SK-N-MC (cell line): ENCODE measurements around the gene HAPSTR1.
"Not testable (repeated sequence)": the region's sequence is repeated elsewhere in the genome, so short reads cannot be mapped to it uniquely, and the experiment has no call there.

Source experiments
- DNase-seq: peaks from one replicate; pipeline ENCODE4 v3.0.0-alpha.2; 2011; ENCODE audit warnings: low read depth, low spot score
- H3K27ac ChIP-seq: fragments of 200-600 bp; sonication (generic); 2 replicates; pipeline ENCODE4 v1.5.1; 2016; ENCODE audit warnings: mixed run types
- H3K36me3 ChIP-seq: fragments of 200-600 bp; sonication (generic); 2 replicates; pipeline ENCODE4 v1.6.1; 2017; ENCODE audit warnings: antibody characterized with exemption, low read length, mixed read lengths; ENCODE audit not compliant: insufficient read depth
- H3K4me3 ChIP-seq: fragments of 200-600 bp; sonication (generic); 2 replicates; pipeline ENCODE4 v1.5.1; 2016
- H3K9ac ChIP-seq: fragments of 200-600 bp; sonication (generic); 2 replicates; pipeline ENCODE4 v1.8.0; 2017; ENCODE audit warnings: mixed run types, mixed read lengths; ENCODE audit not compliant: insufficient read length
- H3K9me3 ChIP-seq: fragments of 200-600 bp; sonication (generic); 2 replicates; pipeline ENCODE4 v1.6.1; 2017; ENCODE audit warnings: low read depth, mild to moderate bottlenecking, antibody characterized with exemption, low read length, moderate library complexity, mixed read lengths
- EZH2 ChIP-seq: fragments of 200-600 bp; sonication (generic); IDR thresholded peaks from one replicate; pipeline ENCODE4 v1.6.1; 2017; ENCODE audit warnings: antibody characterized with exemption
- FOXP2 ChIP-seq: optimal IDR thresholded peaks from 2 replicates; pipeline ENCODE3; 2011; ENCODE audit warnings: mild to moderate bottlenecking, moderate library complexity; ENCODE audit not compliant: insufficient read depth; ENCODE audit errors: extremely low read length, control extremely low read depth
- POLR2AphosphoS5 ChIP-seq: IDR thresholded peaks from 2 replicates; pipeline ENCODE4 v1.6.1; 2012; ENCODE audit warnings: mild to moderate bottlenecking, low read depth, low read length, borderline replicate concordance

Gene HAPSTR1, protein sequence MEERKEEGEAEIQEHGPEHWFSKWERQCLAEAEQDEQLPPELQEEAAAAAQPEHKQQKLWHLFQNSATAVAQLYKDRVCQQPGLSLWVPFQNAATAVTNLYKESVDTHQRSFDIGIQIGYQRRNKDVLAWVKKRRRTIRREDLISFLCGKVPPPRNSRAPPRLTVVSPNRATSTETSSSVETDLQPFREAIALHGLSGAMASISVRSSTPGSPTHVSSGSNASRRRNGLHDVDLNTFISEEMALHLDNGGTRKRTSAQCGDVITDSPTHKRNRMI

DNA sequence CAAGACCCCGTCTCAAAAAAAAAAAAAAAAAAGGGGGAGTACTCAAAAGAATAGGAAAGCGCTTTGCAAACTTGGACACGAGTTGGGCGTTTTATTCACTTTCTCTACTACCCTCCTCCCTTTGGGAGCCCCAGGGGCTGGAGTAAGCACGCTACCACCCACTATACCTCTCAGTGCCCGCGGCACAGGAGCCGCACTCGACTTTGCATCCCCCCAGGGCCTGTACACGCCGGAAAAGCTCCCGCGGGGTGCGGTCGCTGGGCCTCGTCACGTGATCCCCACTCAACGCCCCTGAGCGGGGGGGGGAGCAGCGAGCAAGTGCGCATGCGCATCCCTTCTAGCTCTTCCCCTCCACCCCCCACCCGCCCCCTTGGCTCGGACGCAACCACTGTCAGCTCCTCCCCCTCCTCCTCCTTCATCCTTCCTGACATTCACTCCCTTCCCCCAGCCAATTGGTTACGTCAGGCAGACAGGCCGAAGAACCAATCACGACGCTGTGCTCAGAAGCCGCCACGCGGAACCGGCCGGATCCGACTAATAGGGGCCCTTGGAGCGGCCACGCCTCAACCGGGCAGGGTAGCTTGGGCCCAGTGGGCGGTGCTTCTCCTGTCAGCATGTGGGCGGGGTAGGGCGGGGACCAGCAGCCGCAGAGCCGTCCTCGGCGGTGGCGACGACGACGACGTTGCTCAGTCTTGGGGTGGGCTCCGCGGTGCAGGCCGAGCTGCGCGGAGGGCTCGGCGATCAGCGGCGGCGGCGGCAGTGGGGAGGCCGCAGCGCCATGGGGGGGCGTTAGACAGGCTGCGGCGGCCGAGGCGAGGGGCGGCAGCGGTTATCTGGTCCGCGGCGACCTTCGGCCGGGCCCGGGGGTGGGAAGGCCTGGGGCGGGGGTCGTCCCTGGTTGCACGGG, at the start of gene HAPSTR1:
Gene HAPSTR1, plus strand, starts transcription at position 685 of the 907 bp plus-strand sequence. CDS start 401 bp downstream, outside the sequence.
- H3K4me3 ChIP-seq, result peak within 1 kb of the TSS; percentile 95
- peaks cover 36% of the 10 kb centered on the region for H3K36me3 ChIP-seq
- TF ChIP-seq FOXP2 (peak; percentile 84), EZH2 (no peak), POLR2AphosphoS5 (peak; percentile 95)
- H3K27ac ChIP-seq, result peak within 1 kb of the TSS; percentile 97
- H3K9me3 ChIP-seq, result no peaks in the 10 kb centered on the region
- peak within 1 kb of the TSS; percentile 92 for H3K9ac ChIP-seq
- peak; percentile 99 for DNase-seq

DNA sequence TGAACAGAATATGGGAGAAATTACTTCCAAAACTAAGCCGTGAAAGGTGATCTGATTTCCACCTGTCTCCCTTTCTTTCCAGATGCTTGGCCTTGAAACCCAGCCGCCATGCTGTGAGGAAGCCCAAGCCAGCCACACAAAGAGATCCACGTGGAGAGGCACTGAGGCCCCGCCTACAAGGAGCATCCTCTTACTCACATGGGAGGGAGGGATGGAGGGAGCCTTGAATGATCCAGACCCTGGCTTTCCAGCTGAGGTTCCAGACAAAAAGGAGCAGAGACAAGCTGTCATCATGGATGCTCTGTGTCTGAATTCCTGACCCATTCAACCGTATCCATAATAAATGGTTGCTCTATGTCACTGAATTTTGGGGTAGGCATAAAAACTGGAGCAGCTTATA, 48.9 kb upstream of the HAPSTR1 start:
- no peak overlapping the region for H3K9ac ChIP-seq
- H3K27ac ChIP-seq, result peak overlapping the region; percentile 69; the same call in 1 of the 2 replicates
- TF ChIP-seq EZH2 (no peak), FOXP2 (no peak), POLR2AphosphoS5 (no peak)
- peaks cover 4% of the 10 kb centered on the region; the same call in 1 of the 2 replicates for H3K9me3 ChIP-seq
- H3K4me3 ChIP-seq, result no peak overlapping the region
- no peak for DNase-seq
- no peaks in the 10 kb centered on the region; the same call in 1 of the 2 replicates for H3K36me3 ChIP-seq

DNA sequence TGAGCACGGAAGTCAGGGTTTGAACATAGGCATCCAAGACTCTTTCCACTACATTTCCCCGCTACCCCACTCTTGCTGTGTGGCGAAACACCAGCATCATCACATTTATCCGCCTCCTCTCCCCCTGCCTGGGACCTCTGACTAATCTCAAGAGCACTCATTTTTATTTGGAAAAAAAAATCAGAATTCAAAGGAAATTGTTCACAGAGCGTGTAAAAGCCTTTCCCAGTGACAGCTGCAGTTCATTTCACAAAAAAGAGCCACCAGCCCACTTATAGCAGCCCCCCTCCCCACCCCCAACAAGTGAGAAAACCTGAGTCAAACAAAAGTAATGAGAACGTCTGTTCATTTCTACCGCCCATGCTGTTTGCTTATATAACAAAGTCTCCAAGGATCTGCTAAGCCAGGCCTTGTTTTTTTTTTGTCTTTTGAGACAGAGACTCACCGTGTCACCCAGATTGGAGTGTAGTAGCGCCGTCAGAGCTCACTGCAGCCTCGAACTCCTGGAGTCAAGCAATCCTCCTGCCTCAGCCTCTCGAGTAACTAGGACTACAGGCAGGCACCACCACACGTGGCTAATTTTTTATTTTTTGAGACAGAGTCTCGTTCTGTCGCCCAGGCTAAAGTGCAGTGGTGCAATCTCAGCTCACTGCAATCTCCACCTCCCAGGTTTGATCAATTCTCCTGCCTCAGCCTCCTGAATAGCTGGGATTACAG, 48.3 kb upstream of the HAPSTR1 start:
- Histone ChIP-seq H3K9me3 (peaks cover 4% of the 10 kb centered on the region; the same call in 1 of the 2 replicates), H3K36me3 (no peaks in the 10 kb centered on the region; the same call in 1 of the 2 replicates), H3K4me3 (no peak overlapping the region), H3K27ac (peak overlapping the region; percentile 69; the same call in 1 of the 2 replicates), H3K9ac (no peak overlapping the region)
- DNase-seq, result peak; percentile 16
- TF ChIP-seq EZH2, result no peak
- TF ChIP-seq POLR2AphosphoS5, result no peak
- TF ChIP-seq FOXP2, result no peak

DNA sequence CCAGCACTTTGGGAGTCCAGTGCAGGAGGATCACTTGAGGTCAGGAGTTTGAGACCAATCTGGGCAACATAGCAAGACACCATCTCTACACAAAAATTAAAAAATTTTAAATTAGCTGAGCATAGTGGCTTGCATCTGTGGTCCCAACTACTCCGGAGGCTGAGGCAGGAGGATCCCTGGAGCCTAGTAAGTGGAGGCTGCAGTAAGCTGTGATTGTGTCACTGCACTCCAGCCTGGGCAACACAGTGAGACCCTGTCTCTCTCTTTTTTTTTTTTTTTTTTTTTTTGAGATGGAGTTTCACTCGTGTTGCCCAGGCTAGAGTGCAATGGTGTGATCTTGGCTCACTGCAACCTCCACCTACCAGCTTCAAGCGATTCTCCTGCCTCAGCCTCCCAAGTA, 45.9 kb upstream of the HAPSTR1 start:
- H3K9me3 ChIP-seq, H3K4me3 ChIP-seq, DNase-seq: not testable (repeated sequence)

DNA sequence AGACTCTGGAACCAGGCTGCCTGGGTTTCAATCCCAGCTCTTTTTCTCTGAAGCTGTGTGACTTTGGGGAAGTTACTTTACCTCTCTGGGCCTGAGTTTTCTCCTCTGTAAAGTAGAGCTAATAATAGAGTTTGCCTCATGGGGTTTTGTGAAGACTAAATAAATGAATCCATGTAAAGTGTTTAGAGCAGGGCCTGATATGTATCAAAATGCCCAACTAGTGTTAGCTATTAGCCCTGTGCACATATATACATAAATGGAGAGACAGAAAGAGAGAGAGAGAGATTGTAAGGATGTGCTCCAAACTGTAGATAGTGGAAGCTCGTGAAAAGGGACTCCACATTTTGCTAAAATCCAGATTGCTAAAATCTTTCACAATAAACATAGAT, 44.8 kb upstream of the HAPSTR1 start:
- Histone ChIP-seq H3K4me3 (no peak overlapping the region), H3K9me3 (peaks cover 4% of the 10 kb centered on the region; the same call in 1 of the 2 replicates), H3K27ac (no peak overlapping the region), H3K9ac (no peak overlapping the region), H3K36me3 (no peaks in the 10 kb centered on the region; the same call in 1 of the 2 replicates)
- TF ChIP-seq EZH2, result no peak
- no peak for TF ChIP-seq POLR2AphosphoS5
- DNase-seq, result no peak

More for the DNA sequence above, 45.9 kb upstream of the HAPSTR1 start:
- not testable (repeated sequence) for H3K27ac ChIP-seq, H3K36me3 ChIP-seq, H3K9ac ChIP-seq

DNA sequence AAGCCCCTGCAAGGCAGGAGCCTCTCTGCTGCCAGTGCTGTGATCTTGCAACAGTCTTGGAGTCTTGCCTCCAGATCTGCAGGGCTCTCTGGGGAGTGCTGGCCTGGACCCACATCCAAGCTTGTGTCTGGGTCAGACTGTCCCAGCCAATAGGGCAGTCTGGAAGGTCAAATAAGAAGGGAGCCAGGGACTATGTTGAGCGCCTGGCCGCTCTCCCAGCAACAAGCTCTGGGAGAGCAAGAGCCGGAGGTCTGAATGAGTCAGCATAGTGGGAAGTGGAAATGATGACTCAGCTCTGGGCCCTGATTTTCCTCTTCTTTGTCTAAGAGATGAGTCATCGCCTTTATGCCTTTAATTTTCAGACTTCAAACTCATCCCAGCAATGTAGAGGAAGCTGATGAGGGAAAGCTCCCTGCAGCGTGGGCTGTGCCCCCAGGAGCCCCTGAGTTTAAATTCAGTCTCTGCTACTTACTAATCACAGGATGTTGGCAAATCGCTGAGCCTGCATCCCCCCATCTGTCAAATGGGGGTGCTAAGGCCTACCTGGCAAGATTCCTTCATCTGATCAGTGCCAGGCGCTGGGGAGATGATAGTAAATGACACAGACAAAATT, 43.6 kb upstream of the HAPSTR1 start:
- Histone ChIP-seq H3K9me3 (peaks cover 4% of the 10 kb centered on the region; the same call in 1 of the 2 replicates), H3K9ac (peak overlapping the region; percentile 67), H3K27ac (peak overlapping the region; percentile 99), H3K36me3 (no peaks in the 10 kb centered on the region; the same call in 1 of the 2 replicates), H3K4me3 (peak overlapping the region; percentile 66)
- peak; percentile 98 for DNase-seq
- TF ChIP-seq EZH2 (no peak), POLR2AphosphoS5 (no peak; the same call in 1 of the 2 replicates), FOXP2 (no peak)

DNA sequence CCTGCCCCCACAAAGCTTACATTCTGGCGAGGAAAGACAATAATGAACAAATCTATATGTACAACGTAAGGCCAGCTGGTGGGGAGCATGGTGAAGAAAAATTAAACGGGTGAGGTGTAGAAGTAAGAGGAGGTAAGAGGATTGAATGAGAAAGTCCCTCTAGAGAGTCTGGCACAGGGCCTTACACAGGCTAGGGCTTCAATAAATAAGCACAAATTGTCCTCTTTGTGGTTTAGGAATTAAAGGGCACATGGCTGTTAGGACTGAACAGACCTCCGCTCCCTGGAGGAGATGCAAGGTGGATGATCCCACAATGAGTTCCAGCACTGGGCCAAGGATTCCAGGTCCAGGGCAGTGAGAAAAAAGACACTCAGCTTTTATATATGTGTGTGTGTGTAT, 43.1 kb upstream of the HAPSTR1 start:
- no peak for DNase-seq
- Histone ChIP-seq H3K4me3 (peak overlapping the region; percentile 66), H3K27ac (peak overlapping the region; percentile 99), H3K9me3 (peaks cover 4% of the 10 kb centered on the region; the same call in 1 of the 2 replicates), H3K36me3 (no peaks in the 10 kb centered on the region; the same call in 1 of the 2 replicates), H3K9ac (peak overlapping the region; percentile 50)
- TF ChIP-seq POLR2AphosphoS5, result no peak
- no peak for TF ChIP-seq FOXP2
- no peak for TF ChIP-seq EZH2

DNA sequence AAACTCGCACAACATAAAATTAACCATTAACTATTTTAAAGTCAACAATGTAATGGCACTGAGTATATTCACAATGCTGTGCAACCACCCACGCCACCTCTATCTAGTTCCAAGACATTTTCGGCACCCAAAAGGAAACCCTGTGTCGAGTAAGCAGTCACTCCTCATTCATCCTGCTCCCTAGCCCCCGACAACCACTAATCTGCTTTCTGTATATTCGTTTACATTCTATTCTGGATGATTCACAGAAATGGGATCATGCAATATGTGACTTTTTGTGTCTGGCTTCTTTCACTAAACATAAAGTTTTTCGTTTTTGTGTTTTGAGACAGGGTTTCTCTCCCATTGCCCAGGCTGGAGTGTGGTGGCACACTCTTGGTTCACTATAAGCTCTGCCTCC, 42.2 kb upstream of the HAPSTR1 start:
- no peak for TF ChIP-seq FOXP2
- no peak for TF ChIP-seq POLR2AphosphoS5
- TF ChIP-seq EZH2, result no peak
- H3K27ac ChIP-seq, result peak overlapping the region; percentile 44
- no peaks in the 10 kb centered on the region; the same call in 1 of the 2 replicates for H3K36me3 ChIP-seq
- peaks cover 4% of the 10 kb centered on the region; the same call in 1 of the 2 replicates for H3K9me3 ChIP-seq
- no peak for DNase-seq
- no peak overlapping the region for H3K4me3 ChIP-seq
- H3K9ac ChIP-seq, result no peak overlapping the region
